HG03575 (cell line): ENCODE measurements around the gene TMEM217.

ENCODE experiments used
- ATAC-seq: cut with Tn5 transposase; IDR thresholded peaks from one replicate; pipeline ENCODE4 v1.9.1; 2021; ENCODE audit not compliant: unreplicated experiment, insufficient number of reproducible peaks, low FRiP score; ENCODE audit errors: extremely low read depth

The TMEM217 gene

GRCh38 chr6:37225350-37226169 is 32.4 kb downstream of the TMEM217 start:
- ATAC-seq = no peak

GRCh38 chr6:37222992-37223391 is 35.0 kb downstream of the TMEM217 start:
- no peak for ATAC-seq

- no peak for ATAC-seq
Observed at GRCh38 chr6:37222125-37222967, 35.6 kb downstream of the TMEM217 start.

- no peak for ATAC-seq
Observed at GRCh38 chr6:37221585-37222124, 36.3 kb downstream of the TMEM217 start.

GRCh38 chr6:37218511-37218910 is 39.4 kb downstream of the TMEM217 start:
- no peak for ATAC-seq

GRCh38 chr6:37218061-37218460 is 39.9 kb downstream of the TMEM217 start:
- no peak for ATAC-seq

GRCh38 chr6:37212268-37212667 is 45.7 kb downstream of the TMEM217 start:
- no peak for ATAC-seq

GRCh38 chr6:37210313-37210968 is 47.5 kb downstream of the TMEM217 start:
- no peak for ATAC-seq

GRCh38 chr6:37209461-37210205 is 48.3 kb downstream of the TMEM217 start:
- ATAC-seq = no peak

GRCh38 chr6:37208793-37209192 is 49.2 kb downstream of the TMEM217 start:
- ATAC-seq = no peak

- no peak for ATAC-seq
Observed at GRCh38 chr6:37207903-37208456, 50.0 kb downstream of the TMEM217 start.

- no peak for ATAC-seq
Observed at GRCh38 chr6:37206622-37207021, 51.3 kb downstream of the TMEM217 start.

GRCh38 chr6:37205997-37206340 is 52.0 kb downstream of the TMEM217 start:
- no peak for ATAC-seq

- ATAC-seq = no peak
Observed at GRCh38 chr6:37205175-37205996, 52.6 kb downstream of the TMEM217 start.

- ATAC-seq = no peak
Observed at GRCh38 chr6:37204014-37204751, 53.8 kb downstream of the TMEM217 start.

- no peak for ATAC-seq
Observed at GRCh38 chr6:37202788-37203491, 55.0 kb downstream of the TMEM217 start.

GRCh38 chr6:37201726-37202125 is 56.2 kb downstream of the TMEM217 start:
- ATAC-seq = no peak
